Renal pelvis (tissue), 4 donors: ENCODE measurements around the gene COL4A4. TPM values are rescaled to one million over a fixed set of nuclear protein-coding genes. Genes with fewer than 3 reads are reported as not detected.
A peak's percentile ranks its signal among the peaks of the same experiment; 100 is the strongest.

Experiments used
- DNase-seq: peaks from one replicate; pipeline ENCODE4 v3.0.0-alpha.2; 2013
- polyA plus RNA-seq, 3 donors: library from polyadenylated mRNA; unstranded; fragments of 120-200 nt; gene quantifications; one replicate each; pipeline ENCODE4 v1.2.1, GENCODE V29; 2013; ENCODE audit not compliant: insufficient read length in 3 of 3

The COL4A4 gene
- polyA plus RNA-seq, 3 donors: 40.6 to 53.5 (median 50.9) TPM

GRCh38 chr2:227031379-227031778, 132.6 kb downstream of the COL4A4 start:
- DNase-seq: no peak

GRCh38 chr2:227030789-227031188, 133.2 kb downstream of the COL4A4 start:
- no peak for DNase-seq

GRCh38 chr2:227029426-227030105, 134.4 kb downstream of the COL4A4 start:
- DNase-seq: no peak

- DNase-seq: no peak
These were observed 138.5 kb downstream of the COL4A4 start for GRCh38 chr2:227025510-227025909.

GRCh38 chr2:227022608-227023007, 141.4 kb downstream of the COL4A4 start:
- no peak for DNase-seq

- DNase-seq: no peak
These were observed 143.6 kb downstream of the COL4A4 start for GRCh38 chr2:227020416-227020815.

- DNase-seq: no peak
These were observed 147.1 kb downstream of the COL4A4 start for GRCh38 chr2:227016894-227017293.

GRCh38 chr2:227013881-227014280, 150.1 kb downstream of the COL4A4 start:
- no peak for DNase-seq

- DNase-seq: no peak
These were observed 150.7 kb downstream of the COL4A4 start for GRCh38 chr2:227013330-227013729.

GRCh38 chr2:227010433-227010832, 153.6 kb downstream of the COL4A4 start:
- DNase-seq: no peak

- DNase-seq: no peak
These were observed 156.1 kb downstream of the COL4A4 start for GRCh38 chr2:227007940-227008339.

GRCh38 chr2:227007148-227007547, 156.9 kb downstream of the COL4A4 start:
- DNase-seq: no peak

GRCh38 chr2:227006189-227006897, 157.7 kb downstream of the COL4A4 start:
- DNase-seq: no peak

- DNase-seq: no peak
These were observed 159.5 kb downstream of the COL4A4 start for GRCh38 chr2:227004482-227004881.

GRCh38 chr2:227000123-227000522, 163.9 kb downstream of the COL4A4 start:
- no peak for DNase-seq

GRCh38 chr2:226999661-227000060, 164.3 kb downstream of the COL4A4 start:
- DNase-seq: no peak

- no peak for DNase-seq
These were observed 168.4 kb downstream of the COL4A4 start for GRCh38 chr2:226995625-226996041.

- DNase-seq: no peak
These were observed 169.2 kb downstream of the COL4A4 start for GRCh38 chr2:226994775-226995174.

GRCh38 chr2:226993171-226993570, 170.8 kb downstream of the COL4A4 start:
- DNase-seq: no peak

GRCh38 chr2:226991663-226992062, 172.3 kb downstream of the COL4A4 start:
- DNase-seq: no peak

GRCh38 chr2:226985583-226985946, 178.4 kb downstream of the COL4A4 start:
- no peak for DNase-seq

- peak; percentile 81 for DNase-seq
These were observed 179.0 kb downstream of the COL4A4 start for GRCh38 chr2:226984750-226985582.
